ENCODE measurements around the gene SH3PXD2A.

The SH3PXD2A gene

GRCh38 chr10:103799341-103799740 is 56.0 kb downstream of the SH3PXD2A start:
- DNase-seq (ENCODE audit: low read depth), result no peak
- TF ChIP-seq CTCF (conservative IDR thresholded peaks at IDR 0.05; ENCODE audit: control insufficient read depth, insufficient read depth, low read depth, low read length), result no peak
- H3K4me3 ChIP-seq (ENCODE audit: control insufficient read depth, low read depth, low read length), result no peak overlapping the region

- no peak for TF ChIP-seq CTCF (conservative IDR thresholded peaks at IDR 0.05; ENCODE audit: control insufficient read depth, insufficient read depth, low read depth, low read length)
- H3K4me3 ChIP-seq (ENCODE audit: control insufficient read depth, low read depth, low read length), result no peak overlapping the region
- DNase-seq (ENCODE audit: low read depth), result no peak
Observed at GRCh38 chr10:103798511-103798910, 56.9 kb downstream of the SH3PXD2A start.

DNA sequence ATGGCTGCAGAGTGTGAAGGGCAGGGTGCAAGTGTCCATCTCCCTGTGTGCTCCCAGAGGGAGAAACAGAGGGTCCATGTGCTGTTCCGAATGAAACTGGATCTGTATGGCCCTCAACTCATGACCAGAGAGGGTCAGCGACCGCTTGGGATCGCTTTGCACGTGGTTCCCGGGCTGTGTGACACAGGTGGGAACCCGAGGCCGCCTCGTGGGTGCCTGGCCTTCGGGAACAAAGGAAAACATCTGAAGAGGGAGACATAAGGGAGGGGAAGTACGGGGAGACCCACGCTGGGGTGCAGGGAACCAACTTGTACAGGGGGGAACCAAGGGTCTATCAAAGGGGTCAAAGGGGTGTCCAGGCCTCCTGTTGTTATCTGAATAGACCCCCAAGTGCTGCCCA is 57.5 kb downstream of the SH3PXD2A start:
- no peak overlapping the region for H3K4me3 ChIP-seq (ENCODE audit: control insufficient read depth, low read depth, low read length)
- no peak for TF ChIP-seq CTCF (conservative IDR thresholded peaks at IDR 0.05; ENCODE audit: control insufficient read depth, insufficient read depth, low read depth, low read length)
- DNase-seq (ENCODE audit: low read depth), result no peak

DNA sequence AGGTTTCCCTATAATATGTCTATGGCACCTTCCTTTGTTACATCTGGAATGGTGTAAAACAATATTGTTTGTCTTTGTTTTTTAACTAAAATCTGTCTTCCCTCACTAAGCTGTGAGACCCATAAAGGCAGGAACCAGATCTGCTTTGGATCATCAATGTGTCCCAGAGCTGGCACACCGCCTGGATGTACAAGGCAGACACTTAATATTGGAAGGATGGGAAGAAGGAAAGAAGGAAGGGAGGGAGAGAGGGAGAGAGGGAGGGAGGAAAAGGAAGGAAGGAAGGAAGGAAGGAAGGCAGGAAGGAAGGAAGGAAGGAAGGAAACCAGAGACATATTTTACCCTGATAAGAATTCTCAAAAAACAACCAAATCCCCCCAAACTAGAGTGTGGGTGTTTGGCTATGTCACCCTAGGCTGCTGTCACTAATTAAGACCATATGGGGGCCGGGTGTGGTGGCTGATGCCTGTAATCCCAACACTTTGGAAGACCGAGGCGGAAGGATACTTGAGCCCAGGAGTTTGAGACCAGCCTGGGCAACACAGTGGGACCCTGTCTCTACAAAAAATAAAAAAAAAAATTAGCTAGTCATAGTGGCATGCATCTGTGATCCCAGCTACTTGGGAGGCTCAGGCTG is 59.6 kb downstream of the SH3PXD2A start:
- no peak for TF ChIP-seq CTCF (conservative IDR thresholded peaks at IDR 0.05; ENCODE audit: control insufficient read depth, insufficient read depth, low read depth, low read length)
- no peak overlapping the region for H3K4me3 ChIP-seq (ENCODE audit: control insufficient read depth, low read depth, low read length)
- DNase-seq (ENCODE audit: low read depth), result peak; percentile 53

DNA sequence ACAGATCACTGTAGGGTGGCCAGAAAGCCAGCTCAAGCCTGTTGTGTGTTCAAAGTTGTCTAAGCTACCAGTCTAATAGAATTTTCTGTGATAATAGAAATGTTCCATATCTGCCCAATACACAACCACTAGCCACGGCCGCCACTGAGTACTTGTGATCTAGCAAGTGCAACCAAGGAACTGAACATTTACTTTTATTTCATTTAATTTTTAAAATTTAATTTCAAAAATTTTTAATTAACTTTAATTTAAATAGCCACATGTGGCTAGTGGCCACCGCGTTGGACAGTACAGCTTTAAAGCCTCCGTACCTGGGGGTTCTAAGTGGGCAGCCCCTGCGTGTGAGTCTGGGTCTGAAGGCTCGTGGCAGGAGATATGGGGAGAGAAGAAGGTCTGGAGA is 60.4 kb downstream of the SH3PXD2A start:
- no peak for DNase-seq (ENCODE audit: low read depth)
- no peak overlapping the region for H3K4me3 ChIP-seq (ENCODE audit: control insufficient read depth, low read depth, low read length)
- no peak for TF ChIP-seq CTCF (conservative IDR thresholded peaks at IDR 0.05; ENCODE audit: control insufficient read depth, insufficient read depth, low read depth, low read length)

- no peak overlapping the region for H3K4me3 ChIP-seq (ENCODE audit: control insufficient read depth, low read depth, low read length)
- DNase-seq (ENCODE audit: low read depth), result no peak
- TF ChIP-seq CTCF (conservative IDR thresholded peaks at IDR 0.05; ENCODE audit: control insufficient read depth, insufficient read depth, low read depth, low read length), result no peak
Observed at GRCh38 chr10:103793920-103794883, 61.2 kb downstream of the SH3PXD2A start.
